ENCODE measurements around the gene RGS3.
"Not testable (repeated sequence)": the region's sequence is repeated elsewhere in the genome, so short reads cannot be mapped to it uniquely, and the experiment has no call there.

The RGS3 gene

DNA sequence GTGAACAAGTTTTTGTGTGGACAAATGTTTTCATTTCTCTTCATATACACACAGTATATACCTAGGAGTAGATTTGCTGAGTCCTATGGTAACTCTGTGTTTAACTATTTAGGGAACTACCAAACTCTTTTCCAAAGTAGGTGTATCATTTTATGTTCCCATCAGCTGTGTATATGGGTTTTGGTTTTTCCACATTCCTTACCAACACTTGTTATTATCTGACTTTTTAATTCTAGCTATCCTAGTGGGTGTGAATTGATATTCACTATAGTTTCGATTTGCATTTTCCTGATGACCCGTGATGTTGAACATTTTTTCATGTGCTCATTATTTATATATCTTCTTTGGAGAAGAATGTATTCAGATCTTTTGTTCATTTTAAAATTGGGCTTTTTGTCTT is 3.7 kb downstream of the RGS3 start:
- DNase-seq: no peak

DNA sequence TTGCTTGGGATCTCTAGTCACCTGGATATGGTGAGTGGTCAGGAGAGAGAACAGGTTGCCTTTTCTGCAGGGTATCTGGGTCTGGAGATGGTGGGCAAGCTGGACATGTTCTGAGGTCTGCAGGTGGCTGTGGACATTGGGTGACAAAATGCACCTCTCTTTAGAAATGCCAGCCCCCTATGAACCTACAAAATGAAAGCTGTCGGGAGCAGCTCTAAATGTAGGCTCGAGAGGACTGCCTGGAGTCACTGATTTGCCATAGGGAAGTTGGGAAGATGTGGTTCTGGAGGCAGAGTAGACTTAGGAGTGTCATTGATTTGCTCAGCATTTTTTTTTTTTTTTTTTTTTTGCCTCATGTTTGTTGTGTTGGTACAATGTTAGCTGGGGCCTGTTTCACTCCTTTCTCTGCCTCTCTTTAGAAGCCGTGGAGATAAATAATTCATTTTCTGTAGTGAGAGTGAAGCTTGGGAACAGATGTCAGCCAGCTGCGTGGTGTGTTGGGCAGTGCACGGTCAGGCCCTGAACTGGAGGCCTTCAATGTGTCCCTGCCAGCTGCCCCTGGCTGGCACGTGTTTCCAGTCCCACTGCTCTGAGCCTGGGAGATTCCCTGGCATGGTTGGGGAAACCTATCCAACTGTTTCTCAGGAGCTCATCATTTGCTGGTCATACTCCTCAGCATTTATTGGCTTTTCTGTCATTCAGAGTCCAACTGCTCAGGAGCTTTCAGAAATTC is 5.4 kb downstream of the RGS3 start:
- no peak for DNase-seq

DNA sequence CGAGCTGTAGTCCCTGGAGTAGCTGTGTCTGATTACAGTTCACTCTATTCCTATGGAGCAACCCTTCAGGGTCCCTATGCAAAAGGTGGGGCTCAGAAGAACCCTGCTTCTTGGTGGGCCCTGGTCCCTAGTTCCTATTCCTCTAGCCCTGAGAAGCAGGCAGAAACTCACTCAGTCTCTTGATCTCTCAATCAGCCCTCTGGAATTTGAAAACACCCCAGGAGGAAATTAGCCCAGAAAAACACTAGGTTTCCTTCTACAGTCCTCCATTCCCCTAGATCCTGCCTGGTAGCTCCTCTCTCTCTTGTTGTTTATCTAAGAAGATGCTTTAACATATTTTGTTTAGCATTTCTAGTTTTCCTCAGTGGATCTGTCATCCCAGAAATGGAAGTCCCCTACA is 7.6 kb downstream of the RGS3 start:
- no peak for DNase-seq

DNA sequence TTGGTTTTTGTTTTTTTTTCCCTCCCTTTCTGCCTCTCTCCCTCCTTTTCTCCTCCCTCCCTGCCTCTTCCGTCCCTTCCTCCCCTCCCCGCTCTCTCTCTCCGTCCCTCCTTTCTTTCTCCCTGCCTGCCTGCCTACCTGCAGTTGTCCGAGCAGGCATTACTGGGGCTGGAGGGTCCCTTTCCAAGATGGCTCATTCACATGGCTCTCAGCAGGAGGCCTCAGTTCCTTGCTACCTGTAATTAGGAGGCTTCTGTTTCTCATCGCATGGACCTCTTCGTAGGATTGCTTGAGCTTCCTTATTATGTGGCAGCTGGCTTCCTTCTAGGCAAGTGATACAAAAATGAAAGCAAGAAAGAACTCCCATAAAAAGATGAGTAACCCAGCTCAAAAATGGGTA is 8.0 kb downstream of the RGS3 start:
- DNase-seq: no peak

DNA sequence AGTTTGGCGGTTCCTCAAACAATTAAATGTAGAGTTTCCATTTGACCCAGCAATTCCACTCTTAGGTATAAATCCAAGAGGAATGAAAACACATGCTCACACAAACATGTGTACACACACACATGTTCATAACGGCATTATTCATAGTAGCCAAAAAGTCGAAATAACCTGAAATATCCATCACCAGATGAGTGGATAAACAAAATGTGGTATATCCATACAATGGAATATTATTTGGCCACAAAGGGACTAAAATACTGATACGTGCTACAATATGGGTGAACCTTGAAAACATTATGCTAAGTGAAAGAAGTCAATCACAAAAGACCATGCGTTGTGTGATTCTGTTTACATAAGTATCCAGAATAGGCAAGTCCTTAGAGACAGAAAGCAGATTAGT is 8.7 kb downstream of the RGS3 start:
- no peak for DNase-seq

DNA sequence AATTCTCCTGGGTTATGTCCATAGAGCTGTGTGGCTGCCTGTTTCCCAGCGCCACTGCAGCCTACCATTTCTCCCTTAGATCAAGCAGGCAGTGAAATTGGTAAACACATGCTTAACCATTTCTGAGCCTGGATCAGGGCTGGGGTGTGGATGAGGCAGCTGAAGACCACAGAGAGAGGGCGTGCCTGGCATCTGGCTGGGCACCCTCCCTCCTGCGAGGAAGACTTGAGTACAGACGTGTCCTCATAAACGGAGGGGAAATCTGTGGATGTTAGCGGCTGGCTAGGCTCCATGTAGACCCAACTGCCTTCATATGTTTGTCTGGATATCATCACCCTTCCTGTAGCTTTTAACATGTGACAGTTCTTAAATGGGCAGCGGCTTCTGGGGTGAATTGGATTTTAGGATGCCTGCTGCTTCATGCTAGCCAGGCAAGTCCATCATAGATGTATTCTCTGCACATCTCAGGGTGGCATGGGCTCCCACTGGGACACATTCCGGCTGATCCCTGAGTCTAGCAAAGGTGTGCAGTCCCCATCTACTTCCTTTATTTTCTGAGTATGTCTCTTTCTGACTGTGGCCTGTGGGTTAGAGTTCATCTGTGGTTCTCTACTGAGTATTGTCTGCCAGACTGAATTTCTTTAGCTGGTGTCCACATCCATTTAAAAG is 11.0 kb downstream of the RGS3 start:
- DNase-seq: no peak

DNA sequence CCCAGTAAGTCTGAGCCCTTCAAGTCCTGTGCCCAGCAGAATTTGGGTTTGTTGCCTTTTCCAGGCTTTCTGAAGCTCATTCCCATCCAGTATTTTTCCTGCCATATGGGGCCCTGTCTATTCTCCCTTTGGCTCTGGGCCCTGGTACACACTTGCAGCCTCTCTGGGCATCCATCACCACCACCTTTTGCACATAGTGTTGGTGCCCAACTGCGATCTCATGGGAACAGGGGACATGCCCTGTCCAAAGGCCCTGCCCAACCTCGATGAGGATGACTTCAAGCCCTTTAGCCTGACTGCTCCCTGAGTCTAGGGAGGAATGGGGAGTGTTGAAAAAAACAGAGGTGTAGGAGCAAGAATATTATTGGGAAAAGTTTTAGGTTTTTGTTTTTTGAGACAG is 11.5 kb downstream of the RGS3 start:
- no peak for DNase-seq

DNA sequence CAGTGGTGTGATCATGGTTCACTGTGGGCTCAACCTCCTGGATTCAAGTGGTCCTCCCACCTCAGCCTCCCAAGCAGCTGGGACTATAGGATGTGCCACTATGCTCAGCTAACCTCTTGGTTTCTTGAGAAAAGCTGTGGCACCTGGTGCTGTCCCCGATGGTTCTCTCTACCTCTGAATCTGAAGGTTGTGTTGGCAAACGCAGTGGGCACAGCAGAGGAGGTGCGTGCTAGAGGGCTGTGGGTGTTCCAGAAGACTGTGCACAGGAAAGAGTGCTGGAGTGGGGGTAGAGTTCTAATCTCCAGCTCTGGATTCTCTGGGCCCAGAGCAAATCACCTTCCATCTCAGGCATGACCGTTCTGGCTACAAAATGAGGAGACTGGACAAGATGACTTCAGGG is 12.5 kb downstream of the RGS3 start:
- no peak for DNase-seq

DNA sequence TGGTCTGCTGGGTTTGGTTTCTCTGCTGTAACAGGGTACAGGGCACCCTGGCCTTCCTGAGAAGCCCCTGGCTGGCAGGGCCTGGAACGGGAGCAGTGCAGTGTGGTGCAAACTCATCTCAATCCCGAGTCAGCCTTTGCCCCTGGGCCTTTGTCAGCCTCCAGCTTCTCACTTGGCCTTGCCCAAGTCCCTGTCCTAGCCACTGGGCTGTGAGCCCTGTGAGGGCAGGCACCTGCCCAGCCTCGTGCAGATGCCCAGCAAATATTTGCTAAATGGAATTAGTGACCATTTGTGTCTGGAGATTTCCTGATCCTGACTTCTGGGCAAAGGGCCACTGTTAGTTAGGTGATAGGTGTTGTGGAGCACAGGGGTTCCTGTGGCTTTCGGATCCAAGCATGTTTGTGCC is 13.0 kb downstream of the RGS3 start:
- DNase-seq: no peak

DNA sequence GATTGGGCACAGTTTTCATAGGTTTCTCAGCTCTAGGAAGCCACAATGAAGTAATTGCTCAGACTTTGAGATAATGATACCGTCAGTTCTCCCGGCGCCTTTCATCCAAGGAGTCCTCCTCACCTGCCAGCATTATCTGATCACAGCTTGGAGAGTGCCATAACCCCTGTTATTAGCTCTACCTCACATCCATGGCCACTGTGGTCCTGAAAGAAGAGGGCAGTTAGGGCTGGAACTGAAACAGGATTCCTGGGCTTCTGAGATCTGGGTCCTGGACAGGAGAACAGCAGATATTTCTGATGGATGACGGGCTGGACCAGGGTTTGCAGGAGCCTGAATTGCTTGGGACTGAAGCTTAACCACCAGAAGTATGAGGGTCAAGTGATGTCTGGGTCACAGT is 13.5 kb downstream of the RGS3 start:
- DNase-seq: no peak

DNA sequence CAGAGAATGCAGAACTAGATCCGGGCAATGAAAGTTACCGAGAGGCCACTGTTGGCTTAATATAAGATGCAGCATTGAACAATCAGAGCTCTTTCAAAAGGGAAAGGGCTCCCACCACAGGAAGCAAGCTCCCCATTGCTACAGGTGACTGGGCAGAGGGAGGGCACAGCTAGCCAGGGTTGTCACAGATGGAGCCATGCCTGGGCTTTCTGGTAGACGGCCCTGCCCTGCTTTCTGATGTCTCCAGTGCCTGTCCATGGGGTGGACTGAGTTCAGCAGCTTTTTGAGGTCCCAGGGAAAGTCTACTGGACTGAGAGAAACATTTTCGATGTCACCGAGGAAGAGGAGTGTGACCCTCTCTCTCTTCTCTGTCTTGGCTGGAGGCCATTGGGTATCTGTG is 14.1 kb downstream of the RGS3 start:
- no peak for DNase-seq

DNA sequence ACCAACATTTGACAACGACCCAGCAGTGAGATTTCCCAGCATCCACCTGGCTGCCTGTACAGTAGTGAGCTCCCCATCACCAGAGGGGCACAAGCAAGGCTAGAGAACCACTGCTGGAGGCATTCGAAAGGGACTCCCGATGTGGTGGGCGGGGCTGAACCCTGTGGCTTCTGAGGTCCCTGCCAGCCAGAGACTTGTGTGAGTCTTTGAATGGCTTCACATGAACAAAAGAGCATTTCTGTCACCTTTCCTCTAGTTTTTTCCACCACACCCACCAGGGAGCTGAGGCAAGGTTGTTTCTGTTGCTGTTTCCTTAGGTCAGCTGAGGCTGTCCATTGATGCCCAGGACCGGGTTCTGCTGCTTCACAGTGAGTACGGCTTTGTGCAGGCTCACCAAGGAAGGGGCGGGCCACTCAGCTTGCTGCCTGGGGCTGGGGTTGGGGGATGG is 15.7 kb downstream of the RGS3 start:
- DNase-seq: no peak

DNA sequence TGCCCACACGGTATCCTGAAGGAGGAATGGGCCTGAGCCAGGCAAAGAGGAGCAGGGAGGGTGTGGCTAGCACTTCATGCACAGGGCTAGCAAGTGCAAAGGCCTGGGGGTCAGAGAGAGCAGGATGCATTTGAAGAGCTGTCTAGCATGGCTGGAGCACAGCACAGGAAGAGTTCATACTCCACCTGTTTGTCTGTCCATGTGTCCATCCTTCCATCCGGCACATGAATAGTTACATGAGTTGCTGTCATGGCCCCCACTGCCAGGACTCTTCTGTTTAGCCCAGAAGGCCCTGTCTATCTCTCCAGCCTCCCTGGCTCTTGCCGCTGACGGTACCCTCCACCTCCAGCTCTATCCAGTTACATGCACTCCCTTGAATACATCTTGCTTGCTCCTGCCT is 17.1 kb downstream of the RGS3 start:
- no peak for DNase-seq

DNA sequence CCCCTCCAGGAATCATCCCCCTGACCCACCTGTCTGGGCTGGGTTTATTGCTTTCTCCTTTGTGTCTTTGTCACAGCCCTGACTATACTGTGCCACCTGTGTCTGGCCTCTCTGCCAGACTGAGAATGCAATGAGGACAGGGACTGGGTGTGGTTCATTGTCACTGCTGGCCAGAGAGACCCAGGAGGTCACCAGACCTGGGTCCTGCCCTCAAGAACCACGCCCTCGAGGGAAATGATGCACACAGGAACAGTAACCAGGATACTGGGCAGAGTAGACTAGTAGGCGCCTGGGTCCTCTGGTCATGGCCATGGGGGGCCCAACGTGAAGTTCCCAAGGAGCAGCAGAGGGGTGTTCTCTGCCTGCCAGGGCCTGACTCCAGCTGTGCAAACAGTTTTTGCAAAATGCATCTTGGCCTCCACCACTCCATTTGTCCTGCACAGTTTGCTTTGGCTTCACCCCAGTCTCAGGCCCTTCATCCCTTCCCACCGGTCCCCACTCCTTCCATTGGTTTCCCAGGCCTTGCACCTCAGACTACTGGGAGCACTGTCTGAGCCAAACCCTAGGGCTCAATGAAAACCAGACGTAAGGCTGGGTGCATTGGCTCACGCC is 17.8 kb downstream of the RGS3 start:
- no peak for DNase-seq

DNA sequence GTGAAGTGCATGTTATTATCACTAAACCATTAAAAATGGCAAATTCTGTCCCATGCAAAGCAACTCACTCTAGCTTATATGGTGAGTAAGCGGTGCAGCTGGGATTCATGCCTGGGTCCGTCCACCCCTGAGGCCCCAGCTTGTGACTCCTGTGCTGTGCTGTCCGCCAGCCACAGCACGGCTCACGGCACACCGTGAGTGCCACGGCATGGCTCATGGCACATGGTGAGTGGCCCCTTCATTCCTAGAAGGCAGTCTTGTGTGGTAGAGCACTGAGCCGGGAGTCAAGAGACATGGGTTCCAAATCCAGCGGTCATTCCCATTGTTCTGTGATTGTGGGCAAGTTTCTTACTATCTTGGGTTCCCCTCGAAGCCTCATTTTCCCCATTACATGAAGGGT is 18.8 kb downstream of the RGS3 start:
- no peak for DNase-seq

DNA sequence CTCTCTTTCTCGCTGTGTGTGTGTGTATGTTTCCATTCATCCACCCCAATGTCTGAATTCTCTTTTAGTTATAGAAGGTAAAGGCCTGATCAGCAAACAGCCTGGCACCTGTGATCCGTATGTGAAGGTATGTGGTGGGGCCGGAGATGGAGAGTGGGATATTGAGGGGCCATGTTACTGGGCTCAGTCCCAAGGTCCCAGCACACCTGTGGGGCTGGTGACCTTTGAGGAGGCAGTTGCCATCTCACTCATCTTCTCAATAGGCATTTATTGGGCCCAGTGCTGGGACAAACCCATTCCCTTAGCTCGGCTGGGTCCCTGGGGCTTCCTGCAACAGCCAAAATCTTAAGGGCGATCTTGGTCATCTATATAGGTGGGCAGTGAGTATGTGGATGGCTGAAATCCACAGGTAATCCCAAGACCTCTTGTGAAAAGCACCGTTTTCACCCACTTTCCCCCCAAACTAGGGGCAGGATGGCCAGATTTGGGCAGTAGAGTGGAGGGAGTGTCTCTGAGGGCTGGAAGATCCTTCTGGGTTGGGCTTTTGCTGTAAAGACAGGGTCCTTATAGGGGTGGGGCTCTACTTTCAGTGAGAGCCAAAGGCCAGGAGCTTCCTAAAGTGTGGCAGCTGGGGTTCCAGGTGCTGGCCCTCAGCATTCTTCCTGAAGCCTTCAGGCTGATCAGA is 19.6 kb downstream of the RGS3 start:
- DNase-seq: no peak

DNA sequence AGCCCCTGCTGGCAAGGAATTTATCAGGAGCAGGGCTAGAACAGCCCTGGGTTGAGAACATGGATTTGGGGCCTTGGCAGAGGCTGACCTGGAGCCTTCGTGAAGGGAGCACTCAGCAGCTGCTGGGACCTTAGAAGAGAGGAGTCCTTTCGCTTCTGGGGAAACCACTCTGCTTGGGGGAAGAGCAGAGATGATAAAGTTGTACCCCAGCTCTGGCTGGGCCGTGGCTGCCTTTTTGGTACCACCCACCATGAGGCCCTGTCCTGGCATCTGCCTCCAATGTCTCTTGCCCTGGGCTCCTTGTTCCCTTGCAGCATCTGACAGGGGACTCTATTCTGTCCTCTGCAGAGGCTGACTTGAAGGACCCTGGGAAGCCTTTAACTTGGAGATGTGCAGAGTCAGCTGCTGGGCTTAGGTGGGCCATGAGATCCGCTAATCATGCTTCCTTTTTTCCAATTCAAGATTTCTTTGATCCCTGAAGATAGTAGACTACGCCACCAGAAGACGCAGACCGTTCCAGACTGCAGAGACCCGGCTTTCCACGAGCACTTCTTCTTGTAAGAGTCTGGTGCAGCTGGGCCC is 20.2 kb downstream of the RGS3 start:
- DNase-seq: no peak

DNA sequence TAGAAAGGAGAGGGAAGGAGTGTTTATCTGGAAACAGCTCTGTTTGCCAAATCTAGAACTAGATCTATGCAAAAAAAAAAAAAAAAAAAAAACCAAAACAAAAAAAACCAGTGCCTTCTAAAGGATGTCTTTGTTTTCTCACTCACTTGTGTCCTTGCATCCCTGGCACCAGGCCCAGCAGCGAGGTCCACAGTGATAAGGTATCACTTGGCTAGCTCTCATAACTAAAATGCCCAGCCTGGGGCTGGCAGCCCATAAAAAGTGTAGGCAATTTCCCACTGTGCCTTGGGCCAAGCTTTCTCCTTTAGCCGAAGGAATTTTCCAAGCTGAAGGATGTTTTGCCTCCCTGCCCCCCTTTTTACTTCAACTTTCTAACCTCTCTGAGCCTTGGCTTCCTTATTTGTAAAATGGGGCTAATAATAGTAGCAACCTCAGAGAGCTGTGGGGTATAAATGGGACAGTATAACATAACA is 20.8 kb downstream of the RGS3 start:
- DNase-seq: no peak

DNA sequence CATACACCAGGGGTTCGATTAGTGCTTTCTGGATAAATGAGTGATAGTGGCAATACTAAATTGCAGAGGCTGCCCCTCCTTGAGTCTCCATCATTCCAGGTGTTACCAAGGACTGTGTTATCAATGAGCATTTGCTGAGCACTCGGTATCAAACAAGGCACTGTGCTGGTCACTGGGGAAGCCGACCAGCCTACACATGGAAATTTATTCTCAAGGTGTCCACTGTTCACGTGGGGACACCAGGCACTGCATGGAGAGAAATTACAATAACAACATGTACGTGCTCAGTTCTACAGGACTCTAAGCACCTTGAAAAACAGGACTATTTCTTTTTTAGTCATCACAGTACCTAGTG is 22.2 kb downstream of the RGS3 start:
- DNase-seq: no peak

DNA sequence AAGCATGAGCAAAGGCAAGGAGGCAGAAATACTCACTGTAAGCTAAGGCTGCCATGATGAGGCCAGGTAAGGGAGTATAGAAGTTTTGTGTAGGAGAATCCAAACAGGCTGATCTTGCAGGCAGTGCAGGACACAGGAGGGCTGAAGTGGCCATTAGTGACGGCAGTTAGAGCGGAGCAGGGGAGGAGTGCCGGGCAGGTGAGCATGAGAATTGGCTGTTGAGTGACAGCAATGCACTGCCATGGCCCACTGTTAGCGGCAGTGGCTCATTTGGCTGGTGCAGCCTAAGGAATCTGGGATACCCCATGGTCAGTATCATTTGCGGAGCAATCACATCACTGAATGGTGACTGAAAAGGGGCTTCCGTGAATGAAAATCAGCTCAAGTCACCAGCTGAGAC is 22.8 kb downstream of the RGS3 start:
- no peak for DNase-seq

DNA sequence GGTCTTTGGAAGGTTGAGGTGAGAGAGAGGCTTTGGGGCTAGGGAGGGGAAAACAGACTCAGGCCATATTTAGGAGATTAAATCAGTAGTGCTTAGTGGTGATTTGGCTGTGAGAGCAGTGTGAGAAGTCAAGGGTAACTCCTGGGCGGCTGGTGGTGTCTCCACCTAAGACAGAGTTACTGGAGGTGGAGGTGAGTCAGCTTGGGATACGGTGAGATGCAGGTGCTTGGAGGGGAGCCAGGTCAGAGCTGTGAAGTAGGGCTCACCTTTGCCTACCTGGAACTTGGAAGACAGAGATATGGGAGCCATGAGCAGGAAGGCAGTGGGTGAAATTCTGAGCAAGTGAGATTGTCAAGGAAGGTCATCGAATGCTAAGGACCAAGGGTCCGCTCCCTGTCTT is 24.5 kb downstream of the RGS3 start:
- DNase-seq: no peak

DNA sequence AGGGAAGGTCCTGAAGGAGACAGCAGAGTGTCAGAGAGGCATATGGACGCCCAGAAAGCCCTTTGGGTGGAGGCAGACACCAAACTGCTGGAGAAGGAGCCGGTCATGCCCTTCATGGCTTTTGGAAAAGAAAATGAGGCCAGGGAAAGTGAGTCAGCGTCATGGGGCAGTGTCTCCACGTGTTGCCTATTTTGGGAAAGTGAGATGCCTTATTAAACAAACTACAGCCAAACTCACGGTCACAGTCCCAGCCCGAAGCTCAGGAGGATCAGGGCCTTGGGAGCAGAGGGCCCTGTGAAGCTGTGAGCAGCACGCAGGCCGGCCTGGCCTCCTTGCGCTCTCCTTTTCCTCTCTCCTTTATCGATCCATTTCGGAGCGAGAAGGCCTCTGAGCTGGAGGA is 25.0 kb downstream of the RGS3 start:
- no peak for DNase-seq

DNA sequence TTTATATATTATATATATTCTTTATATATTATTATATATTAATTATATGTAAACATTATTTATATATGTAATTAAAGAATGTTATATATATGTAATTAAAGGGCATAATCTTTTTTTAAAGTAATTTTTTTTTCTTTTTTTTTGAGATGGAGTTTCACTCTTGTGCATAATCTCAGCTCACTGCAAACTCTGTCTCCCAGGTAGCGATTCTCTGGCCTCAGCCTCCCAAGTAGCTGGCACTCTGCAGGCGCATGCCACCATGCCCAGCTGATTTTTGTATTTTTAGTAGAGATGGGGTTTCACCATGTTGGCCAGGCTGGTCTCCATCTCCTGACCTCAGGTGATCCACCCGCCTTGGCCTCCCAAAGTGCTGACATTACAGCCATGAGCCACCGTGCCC is 27.6 kb downstream of the RGS3 start:
- DNase-seq: not testable (repeated sequence)
